ENCODE data around the gene RNF115.
"Not testable (repeated sequence)": the region's sequence is repeated elsewhere in the genome, so short reads cannot be mapped to it uniquely, and the experiment has no call there.

RNF115 gene

DNA sequence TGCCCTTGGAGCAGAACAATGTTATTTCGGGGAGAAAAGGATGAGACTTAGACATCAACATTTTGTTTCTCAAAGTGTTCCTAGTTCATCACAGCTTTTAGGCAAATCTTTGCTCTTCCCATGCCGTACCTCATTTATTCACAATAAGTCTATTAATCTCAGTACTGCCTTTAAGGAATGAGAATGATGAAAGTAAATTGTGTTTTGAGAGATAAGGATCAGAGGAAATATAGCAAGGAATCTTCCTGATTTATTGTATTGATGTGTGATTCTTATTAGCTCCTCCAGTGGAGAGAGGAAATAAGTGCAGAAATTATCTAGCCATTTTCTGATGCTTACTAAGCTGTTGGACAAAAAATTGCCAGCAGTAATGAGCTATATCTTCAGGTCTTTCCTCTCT, 2.1 kb upstream of the RNF115 start:
- no peak for DNase-seq

DNA sequence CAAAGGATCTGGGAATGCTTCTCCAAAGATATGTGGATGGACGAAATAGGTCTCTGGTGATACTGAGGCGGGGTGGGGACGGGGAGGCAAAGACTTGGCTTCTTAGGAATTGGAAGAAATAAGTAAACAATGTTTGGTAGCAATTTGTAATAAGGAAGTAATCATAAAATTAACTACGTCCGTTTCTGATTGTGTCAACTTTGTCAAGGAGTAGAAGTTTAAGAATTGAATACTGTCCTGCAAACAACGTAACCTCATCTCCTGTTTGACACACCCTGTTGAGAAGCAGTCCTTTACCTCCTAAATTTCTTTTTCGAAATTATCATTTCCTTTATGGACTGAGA, 576 bp upstream of the RNF115 start:
- DNase-seq, result no peak

DNA sequence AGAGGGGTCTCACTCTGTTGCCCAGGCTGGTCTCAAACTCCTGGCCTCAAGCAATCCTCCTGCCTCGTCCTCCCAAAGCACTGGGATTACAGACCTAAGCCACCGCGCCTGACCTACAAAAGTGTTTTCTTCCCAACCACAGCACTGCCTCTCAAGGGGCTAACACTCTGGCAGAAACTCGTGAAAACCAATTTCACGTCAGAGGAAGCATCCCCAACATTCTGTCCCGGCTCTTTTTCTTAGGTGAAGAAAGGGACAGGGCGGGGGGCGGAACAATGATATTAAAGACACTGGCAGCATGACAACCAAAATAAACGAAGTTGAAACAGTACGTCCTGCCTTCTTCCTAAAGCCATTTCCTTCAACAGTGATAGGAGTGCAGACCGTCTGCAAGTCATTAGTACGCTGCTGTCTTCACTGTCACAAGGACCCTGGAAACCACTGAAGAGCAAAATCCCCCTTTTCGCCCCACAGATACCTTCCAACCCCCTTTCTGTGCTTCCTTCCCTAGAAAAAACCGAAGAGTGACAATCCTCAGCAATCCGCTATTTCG, 1.0 kb downstream of the RNF115 start:
- not testable (repeated sequence) for DNase-seq

DNA sequence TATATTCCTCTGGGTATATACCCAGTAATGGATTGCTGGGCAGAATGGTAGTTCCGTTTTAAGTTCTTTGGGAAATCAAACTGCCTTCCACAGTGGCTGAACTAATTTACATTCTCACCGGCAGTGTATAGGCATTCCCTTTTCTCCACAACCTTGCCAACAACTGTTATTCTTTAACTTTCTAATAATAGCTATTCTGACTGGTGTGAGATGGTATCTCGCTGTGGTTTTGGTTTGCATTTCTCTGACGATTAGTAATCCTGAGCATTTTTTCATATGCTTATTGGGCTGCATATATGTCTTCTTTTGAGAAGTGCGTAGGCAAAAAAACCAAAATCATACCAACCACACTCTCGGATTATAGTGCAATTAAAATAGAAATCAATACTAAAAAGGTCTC, 5.8 kb downstream of the RNF115 start:
- DNase-seq, result not testable (repeated sequence)

DNA sequence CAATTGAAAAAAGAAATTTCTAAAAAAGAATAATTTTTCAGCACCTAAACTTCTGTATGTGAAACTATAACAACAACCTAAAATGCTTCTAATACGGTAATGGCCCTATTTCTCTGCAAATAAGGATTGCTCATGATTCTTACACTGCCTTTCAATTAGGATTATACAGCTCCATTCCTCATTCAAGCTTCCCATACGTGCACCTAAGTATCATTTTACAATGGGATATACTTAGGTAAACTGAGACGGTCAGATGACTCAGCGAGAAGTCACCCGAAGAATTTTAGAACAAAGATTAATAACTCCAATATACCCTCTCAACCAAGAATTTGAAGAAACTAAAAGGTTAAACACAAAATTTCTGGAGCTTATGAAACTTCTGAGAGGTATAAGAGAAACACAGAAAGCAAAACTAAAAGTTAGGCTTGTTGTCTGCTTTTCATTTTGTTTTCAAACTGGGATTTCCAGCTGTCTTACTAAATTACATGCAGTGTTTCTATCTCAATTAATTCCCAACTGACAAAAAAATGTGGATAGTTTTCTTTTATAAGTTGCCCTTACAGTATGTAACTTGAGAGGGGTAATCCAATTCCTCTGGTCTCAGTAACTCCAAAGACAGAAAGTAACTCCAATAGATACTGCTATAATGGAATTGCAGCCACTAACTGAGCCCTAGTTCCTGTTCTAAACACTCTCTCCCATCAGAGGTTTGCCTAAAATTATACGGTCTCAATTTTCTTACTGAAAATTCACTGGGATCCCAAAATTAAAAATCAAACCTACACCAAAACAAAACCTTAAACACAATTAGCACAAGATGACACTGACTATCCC, 10.7 kb downstream of the RNF115 start:
- not testable (repeated sequence) for DNase-seq

DNA sequence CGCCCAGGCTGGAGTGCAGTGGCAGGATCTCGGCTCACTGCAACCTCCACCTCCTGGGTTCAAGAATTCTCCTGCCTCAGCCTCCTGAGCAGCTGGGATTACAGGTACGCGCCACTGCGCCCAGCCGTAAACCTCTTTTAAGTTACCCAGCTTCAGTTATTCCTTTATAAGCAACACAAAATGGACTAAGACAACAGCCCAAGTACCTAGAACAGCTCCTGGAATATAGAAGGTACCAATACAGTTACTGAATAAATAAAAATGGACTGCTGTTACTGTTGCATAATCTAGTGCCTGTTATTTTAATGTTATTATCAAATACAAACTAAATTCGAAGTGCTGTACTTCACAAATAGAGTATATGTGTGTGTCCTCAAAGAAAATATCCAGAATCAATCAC, 17.1 kb downstream of the RNF115 start:
- DNase-seq, result no peak

DNA sequence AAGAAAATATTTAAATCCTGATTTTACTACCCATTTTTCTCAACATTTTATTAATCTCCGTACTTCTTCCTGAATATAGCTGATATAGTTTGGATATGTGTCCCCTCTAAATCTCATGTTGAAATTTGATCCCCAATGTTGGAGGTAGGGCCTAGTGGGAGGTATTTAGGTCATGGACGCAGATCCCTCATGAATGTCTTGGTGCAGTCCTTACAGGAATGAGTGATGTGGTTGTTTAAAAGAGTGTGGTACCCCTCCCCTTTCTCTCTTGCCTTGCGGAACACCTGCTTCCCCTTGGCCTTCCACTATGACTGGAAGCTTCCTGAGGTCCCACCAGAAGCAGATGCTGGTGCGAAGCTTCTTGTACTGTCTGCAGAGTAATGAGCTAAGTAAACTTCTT, 17.5 kb downstream of the RNF115 start:
- no peak for DNase-seq

DNA sequence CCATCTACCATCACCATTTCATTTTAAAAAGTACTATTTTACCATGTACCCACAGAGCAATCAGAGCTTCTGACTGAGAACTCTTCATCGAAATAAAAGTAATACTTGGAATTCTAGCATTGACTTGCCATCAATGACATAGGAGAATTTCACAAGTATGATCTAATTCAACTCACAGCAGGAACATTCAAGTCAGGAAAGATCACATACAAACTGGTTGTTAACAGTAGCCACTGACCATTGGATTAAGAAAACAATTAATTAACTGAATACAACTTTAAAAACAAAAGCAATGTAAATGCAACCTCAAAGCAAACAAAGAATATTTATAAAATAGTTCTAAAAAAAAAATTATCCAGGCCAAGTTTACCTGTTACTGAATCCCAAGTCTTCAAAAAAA, 18.8 kb downstream of the RNF115 start:
- no peak for DNase-seq

DNA sequence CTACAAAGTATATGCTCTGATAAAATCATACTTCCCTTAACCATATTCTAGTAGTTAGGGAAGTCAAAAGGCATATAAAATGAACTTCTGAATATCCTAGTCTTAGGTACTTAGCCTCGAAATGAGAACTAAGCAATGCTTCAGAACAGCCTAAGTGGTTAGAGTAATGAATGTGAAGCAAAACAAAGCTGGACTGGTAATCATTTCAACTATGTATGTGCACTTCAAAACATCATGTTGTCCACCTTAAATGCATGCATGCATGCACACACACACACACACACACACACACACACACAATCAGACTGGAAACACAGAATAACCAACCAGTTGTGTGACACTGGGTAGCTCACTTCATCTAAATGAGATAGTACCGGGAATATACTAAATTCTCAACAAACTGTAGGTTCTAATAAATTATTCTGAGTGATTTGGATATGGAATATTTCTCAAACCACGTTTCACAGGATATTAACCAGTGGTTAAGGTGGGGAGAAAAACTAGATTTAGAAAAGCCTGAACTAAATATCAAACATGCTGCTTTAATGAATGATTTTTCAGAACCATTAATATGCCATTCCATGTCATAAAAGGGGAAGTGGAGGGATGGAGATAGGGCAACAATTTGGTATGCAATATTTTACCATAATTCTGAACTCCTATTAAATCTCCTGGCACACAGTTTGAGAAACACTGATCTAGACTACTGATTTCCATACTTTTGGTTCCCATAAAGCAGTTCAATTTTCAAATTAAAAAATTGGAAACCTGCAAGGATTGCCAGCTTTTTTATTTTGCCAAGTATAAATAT, 19.5 kb downstream of the RNF115 start:
- no peak for DNase-seq

DNA sequence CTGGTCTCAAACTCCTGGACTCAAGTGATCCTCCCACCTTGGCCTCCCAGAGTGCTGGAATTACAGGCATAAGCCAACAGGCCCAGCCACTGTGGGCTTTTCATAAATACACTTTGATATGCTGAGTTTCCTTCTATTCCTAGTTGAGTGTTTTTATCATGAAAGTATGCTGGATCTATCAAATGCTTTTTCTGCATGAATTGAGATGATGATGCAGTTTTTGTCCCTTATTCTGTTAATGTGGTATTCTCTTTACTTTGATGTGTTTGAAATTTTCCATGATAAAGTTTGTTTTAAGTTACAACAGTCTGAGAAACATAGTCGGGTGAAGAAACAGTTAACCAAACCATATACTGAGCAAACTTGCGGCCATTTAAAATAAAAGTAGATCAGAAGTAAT, 24.1 kb downstream of the RNF115 start:
- DNase-seq, result no peak

DNA sequence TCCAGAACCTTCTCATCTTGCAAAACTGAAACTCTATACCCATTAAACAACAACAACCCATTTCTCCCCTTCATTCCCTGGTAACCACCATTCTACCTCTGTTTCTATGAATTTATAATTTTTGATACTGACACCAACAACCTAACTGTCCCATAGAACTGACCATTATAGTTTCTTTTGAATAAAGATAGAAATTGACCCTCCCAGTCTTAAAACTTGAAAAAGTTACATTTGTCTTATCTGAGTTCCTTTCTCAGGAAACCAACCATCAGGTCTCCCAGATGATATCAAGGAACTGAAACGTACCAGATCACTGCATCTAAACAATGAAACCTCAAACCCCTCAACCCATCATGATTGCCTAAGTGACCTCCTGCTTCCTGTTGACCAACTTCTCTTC, 27.1 kb downstream of the RNF115 start:
- DNase-seq, result no peak

DNA sequence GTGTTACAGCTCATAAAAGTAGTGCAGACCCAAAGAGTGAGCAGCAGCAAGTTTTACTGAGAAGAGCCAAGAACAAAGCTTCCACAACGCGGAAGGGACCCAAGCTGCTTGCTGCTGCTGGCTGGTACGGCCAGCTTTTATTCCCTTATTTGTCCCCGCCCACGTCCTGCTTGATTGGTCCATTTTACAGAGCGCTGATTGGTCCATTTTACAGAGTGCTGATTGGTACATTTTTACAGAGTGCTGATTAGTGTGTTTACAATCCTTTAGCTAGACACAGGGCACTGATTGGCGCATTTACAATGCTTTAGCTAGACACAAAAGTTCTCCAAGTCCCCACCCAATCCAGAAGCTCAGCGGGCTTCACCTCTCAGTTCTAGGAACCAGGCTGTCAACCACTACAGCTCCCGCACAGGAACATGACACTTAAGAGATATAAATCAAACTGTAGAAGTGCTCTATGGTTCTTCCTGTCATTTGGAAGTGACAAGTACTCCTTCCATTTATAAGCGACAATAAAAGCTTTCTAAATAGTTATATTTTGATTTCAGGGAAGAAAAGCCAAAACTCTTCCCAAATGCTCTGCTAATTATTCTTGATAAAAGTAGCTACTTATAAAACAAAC, 28.5 kb downstream of the RNF115 start:
- DNase-seq, result no peak

DNA sequence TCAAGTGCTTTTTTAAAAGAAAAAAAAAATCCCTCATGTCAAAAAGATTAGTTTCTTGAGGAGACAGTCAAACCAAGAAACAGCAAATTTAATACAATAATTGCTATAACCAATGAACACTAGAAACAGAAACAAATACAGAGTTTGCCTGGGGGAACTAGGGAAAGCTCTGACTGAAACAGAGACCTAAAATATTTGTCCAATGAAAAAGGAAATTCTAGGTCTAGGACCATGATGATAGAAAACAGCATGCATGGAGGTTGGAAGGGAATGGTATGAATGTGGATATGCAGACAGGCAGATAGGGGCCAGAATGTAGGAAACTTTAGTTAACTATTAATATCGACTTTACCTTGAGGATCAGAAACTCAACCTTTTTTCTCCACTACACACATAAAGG, 31.4 kb downstream of the RNF115 start:
- no peak for DNase-seq

DNA sequence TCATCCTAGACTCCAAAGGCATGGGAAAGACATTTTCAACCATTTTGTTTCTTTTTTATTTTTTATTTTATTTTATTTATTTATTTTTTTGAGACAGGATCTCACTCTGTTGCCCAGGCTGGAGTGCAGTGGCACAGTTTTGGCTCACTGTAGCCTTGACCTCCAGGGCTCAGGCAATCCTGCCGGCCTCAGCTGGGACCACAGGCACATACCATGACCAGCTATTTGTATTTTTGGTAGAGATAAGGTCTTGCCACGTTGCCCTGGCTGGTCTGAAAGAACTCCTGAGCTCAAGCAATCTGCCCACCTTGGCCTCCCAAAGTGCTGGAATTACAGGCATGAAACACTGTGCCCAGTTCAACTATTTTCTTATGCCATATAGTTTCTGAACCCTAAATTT, 32.0 kb downstream of the RNF115 start:
- DNase-seq, result not testable (repeated sequence)

DNA sequence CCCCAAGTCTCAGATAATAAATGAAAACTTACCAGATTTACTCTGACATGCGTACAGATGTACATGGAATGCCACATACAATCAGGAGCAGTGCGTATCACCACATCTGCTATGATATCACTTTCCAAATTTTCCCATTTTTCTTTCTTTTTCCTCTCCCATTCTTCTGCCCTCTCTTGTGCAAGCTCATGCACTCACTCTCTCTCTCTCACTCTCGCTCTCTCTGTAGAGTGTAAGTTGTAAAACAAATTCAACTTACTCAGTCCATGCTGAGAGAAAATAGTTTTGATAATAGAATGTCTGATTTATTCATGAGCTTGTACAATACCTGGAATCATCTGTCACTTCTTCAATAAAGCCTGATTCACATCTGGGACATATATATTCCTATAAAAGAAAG, 35.3 kb downstream of the RNF115 start:
- DNase-seq, result no peak

DNA sequence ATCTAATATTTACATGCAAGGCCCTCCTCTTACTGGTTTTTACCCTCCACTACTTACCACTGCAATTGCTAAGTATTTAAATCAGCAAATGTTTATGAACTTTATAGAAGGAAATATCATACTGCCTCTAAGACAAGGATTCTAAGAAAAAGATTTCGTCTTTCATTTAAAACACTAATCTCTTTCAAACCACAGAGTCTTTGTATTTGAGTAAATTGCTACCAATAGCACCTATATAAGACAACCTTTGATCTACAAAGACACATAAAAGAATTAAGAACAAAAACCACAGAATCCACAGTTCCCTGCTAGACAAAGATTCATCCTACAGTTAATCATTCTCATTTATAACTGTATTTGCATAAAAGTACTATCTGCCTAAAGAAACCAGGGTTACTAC, 37.6 kb downstream of the RNF115 start:
- no peak for DNase-seq

DNA sequence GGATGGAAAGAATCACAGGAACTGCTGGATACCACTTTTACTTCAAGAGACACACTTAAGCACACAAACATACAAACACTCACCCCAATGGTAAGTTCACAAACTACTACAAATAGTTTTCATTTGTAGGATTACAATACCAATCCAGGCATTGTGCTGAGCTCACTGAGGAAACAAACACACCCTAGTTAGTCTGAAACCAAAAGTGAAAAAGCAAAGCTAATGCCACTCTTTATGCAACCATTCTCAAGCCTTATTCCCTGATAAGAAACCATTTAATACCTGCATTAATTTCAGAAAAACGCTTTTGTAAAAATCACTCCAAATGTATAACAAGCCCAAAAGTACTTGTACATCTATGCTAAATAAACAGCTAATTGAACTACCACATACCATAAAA, 38.3 kb downstream of the RNF115 start:
- no peak for DNase-seq

DNA sequence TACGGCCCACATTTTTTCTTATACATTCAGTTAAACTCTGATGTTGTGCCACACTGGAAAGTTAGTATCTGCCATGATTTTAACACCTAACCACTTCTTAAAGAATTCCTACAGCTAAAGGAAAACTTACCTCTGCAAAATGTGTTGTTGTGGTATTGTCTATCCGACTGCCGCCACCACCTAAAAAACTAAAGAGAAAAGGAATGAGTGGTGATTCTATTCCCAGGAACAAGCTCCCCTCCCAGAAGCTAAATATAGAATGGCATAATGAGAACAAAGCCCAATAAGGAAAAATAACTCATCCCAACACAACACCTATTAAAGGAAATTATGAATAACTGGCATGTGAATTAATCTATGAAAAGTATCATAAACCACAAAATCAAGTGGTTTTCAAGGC, 39.5 kb downstream of the RNF115 start:
- DNase-seq, result no peak

DNA sequence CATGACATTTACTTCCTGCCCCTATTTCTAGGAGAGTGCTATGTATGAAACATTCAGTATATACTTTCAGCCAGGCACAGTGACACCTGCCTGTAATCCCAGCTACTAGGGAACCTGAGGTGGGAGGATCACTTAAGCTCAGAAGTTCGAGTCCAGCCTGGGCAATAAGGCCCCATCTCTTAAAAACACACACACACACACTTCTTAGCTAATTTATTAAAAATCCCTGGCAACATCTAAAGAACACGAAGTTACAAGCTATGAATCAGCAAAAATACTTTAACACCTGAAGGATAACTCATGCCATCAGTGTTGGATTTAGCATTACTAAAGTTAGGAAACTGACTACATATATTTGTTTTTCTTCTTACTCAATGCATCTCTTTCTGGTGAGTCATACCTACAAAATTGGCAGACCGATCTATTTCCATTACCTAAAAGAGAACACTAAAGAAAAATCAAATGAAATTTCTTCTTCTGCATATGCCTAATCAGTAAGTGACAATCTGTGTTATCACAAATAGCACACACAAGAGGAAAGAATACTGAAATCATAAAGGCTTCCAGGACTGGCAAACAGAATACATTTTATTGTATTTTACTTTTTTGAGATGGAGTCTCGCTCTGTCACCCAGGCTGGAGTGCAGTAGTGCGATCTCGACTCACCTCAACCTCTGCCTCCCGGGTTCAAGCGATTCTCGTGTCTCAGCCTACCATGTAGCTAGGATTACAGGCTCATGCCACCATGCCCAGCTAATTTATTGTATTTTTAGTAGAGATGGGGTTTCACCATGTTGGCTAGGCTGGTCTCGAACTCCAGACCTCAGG, 41.4 kb downstream of the RNF115 start:
- no peak for DNase-seq

DNA sequence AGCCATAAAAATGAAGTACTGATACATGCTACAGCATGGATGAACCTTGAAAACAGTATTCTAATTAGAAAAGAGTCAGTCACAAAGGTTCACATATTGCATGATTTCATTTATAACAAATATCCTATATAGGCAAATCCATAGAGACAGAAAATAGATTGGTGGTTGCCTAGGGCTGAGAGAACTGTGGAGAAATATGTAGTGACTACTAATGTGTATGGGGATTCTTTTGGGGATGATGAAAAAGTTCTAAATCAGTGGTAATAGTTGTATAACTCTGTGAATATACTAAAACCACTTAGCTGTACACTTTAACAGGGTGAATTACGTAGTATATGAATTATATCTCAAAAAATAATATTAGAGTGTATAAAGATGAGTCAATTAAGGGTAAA, 45.8 kb downstream of the RNF115 start:
- DNase-seq, result no peak

DNA sequence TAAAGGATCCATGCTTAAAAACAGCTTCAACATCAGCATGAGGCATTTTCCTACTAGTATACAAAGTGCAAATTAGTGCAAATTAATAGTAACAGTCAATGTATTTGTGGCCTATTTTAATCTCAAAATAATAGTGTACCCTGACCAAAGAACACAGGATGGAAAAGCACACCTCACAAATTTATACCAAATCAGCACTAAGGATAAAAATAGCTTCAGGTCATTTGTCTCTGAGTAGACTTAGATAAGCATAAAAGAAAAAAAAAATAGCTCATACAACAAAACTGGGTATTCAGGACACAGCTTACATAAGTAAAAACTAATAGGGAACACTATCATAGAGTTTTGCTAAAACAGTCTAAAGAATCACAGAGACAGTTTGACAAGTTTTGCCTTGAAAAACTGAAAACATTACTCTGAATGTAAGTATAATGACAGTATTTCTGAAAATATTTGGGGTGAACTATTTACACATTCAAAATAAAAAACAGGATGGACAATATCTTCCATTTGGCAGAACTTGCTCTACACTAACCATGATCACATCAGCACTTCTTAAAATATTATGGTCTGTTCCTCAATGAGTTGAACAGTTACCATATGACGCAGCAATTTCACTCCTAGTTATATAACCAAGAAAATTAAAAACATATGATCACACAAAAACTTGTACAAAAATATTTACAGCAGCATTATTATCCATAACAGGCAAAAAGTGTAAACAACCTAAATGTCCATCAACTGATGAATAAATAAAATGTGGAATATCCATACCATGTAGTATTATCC, 46.3 kb downstream of the RNF115 start:
- DNase-seq, result no peak

DNA sequence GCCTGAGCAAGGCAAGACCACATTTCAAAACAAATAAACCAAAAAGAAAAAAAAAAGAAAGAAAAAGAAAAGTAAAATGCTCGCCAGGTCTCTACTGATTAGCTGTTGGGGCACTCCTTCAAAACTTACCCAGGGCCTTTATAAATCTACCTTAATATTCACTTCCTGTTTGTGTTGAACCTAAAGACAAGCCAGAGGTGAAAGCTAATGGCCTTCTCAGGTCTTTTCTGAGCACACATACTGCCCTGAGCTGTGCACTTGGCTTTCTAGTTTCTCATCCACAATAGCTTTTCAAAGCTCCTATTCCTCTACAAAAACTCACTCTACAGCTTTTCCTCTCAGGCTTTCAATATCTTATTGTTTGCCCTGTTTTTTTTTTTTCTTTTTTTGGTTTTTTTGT, 50.5 kb downstream of the RNF115 start:
- no peak for DNase-seq
